Activated naive CD8-positive, alpha-beta T cell treated with anti-CD3 and anti-CD28 coated beads, Interleukin-2, amount 50 U/mL, for 24 hours (primary cell): ENCODE data around the gene CENPE.
"Not testable (repeated sequence)": the region's sequence is repeated elsewhere in the genome, so short reads cannot be mapped to it uniquely, and the experiment has no call there.

Experiments used
- ATAC-seq: fragments of 150-1000 bp; cut with Tn5 transposase; one replicate; pipeline ENCODE4 v1.10.0; 2021
- DNase-seq: peaks from one replicate; pipeline ENCODE4 v3.0.0; 2021
- H3K27ac Mint-ChIP-seq: one replicate; pipeline ENCODE4 v1.8.0; 2021; ENCODE audit warnings: mild to moderate bottlenecking, mixed read lengths
- H3K27me3 Mint-ChIP-seq: one replicate; pipeline ENCODE4 v1.8.0; 2021; ENCODE audit warnings: mixed read lengths
- H3K36me3 Mint-ChIP-seq: one replicate; pipeline ENCODE4 v1.8.0; 2021; ENCODE audit warnings: low read depth, mixed read lengths
- H3K4me1 Mint-ChIP-seq: one replicate; pipeline ENCODE4 v1.8.0; 2021; ENCODE audit warnings: mixed read lengths
- H3K4me3 Mint-ChIP-seq: one replicate; pipeline ENCODE4 v1.8.0; 2021; ENCODE audit warnings: mild to moderate bottlenecking, moderate library complexity, mixed read lengths
- H3K9me3 Mint-ChIP-seq: one replicate; pipeline ENCODE4 v1.8.0; 2021; ENCODE audit warnings: mixed read lengths

CENPE gene

GRCh38 chr4:103198111-103198765 is at the start of gene CENPE:
Gene CENPE, minus strand, starts transcription at chr4:103198343. Its CDS starts 24 bp downstream, at chr4:103198319.
- Mint-ChIP-seq H3K4me3 (peak within 1 kb of the TSS; percentile 92), H3K27me3 (peaks cover 13% of the 10 kb centered on the region)

DNA sequence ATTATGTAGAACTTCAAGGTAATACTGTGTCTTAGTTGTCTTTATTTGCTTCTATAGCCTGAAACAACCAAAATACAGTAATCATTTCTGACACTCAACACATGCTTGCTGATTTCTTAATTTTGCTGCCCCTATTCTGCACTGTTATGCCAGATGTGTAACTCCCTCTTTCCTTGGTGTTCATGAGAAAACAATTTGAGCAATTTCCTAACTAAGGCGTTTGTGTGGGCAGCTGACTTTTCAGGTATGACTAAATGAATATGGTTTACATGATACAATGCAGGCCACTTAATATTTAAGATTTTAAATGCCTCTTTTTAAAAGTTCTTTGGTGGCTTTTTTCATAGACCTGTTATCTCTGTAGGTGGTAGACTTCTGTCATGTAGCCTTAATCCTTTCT is 46.1 kb upstream of the CENPE start:
- no peak for DNase-seq
- no peaks in the 10 kb centered on the region for H3K36me3 Mint-ChIP-seq
- no peaks in the 10 kb centered on the region for H3K9me3 Mint-ChIP-seq
- no peaks in the 10 kb centered on the region for H3K4me1 Mint-ChIP-seq
- no peaks in the 10 kb centered on the region for H3K27me3 Mint-ChIP-seq
- ATAC-seq: no peak
- H3K4me3 Mint-ChIP-seq: no peak overlapping the region
- no peak overlapping the region for H3K27ac Mint-ChIP-seq

More at GRCh38 chr4:103198111-103198765, at the start of gene CENPE:
- H3K9me3 Mint-ChIP-seq: no peaks in the 10 kb centered on the region
- ATAC-seq: peak; percentile 83
- H3K4me1 Mint-ChIP-seq: peaks cover 22% of the 10 kb centered on the region
- peak; percentile 89 for DNase-seq
- H3K27ac Mint-ChIP-seq: peak within 1 kb of the TSS; percentile 88
- H3K36me3 Mint-ChIP-seq: peaks cover 22% of the 10 kb centered on the region

GRCh38 chr4:103230938-103231337 is 32.8 kb upstream of the CENPE start:
- not testable (repeated sequence) for DNase-seq, H3K27ac Mint-ChIP-seq, H3K4me1 Mint-ChIP-seq, H3K36me3 Mint-ChIP-seq, H3K4me3 Mint-ChIP-seq, H3K9me3 Mint-ChIP-seq, ATAC-seq, H3K27me3 Mint-ChIP-seq

- not testable (repeated sequence) for H3K36me3 Mint-ChIP-seq, H3K4me1 Mint-ChIP-seq, DNase-seq, ATAC-seq, H3K27ac Mint-ChIP-seq, H3K27me3 Mint-ChIP-seq, H3K4me3 Mint-ChIP-seq, H3K9me3 Mint-ChIP-seq
Observed at GRCh38 chr4:103223556-103223955, 25.4 kb upstream of the CENPE start.

DNA sequence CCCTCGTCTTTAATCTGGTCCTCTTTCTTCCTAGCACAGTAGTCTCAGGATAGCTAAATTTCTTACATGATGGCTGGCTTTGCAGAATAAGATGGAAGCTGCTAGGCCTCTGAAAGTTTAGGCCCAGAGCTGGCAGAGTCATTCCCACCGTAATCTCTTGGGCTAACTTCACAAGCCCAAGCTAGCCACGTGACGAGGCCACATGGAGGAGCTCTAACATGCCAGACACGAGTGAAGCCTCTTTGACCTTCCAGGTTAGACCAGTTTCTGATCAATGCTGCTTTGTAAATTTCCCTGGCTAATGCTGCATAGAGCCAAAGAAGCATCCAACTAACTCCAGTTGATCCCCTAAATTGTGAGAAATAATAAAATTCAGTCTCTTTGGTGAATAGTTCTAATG is 9.5 kb upstream of the CENPE start:
- H3K36me3 Mint-ChIP-seq: no peaks in the 10 kb centered on the region
- no peak for ATAC-seq
- no peaks in the 10 kb centered on the region for H3K4me1 Mint-ChIP-seq
- no peak overlapping the region for H3K27ac Mint-ChIP-seq
- no peak overlapping the region for H3K4me3 Mint-ChIP-seq
- H3K27me3 Mint-ChIP-seq: no peaks in the 10 kb centered on the region
- H3K9me3 Mint-ChIP-seq: no peaks in the 10 kb centered on the region
- no peak for DNase-seq

DNA sequence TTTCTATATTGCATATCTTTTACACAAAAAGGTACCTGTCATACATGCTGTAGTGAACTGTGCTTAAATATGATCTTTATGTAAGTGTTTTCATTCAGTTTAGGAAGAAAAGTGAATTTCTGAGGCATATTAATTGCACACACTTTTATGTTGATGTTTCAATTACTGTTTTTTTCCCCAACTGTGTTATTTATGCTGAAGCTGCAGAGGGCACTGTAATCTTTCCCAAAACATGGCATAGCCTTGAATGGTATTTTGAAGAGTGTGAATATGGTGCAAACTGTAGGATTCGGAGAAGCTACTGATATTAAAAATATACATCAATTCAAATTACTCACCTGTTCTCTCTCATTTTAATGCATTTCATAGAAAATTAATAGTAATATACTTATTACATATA is 6.0 kb upstream of the CENPE start:
- Mint-ChIP-seq H3K4me3 (no peak overlapping the region), H3K36me3 (no peaks in the 10 kb centered on the region), H3K9me3 (no peaks in the 10 kb centered on the region), H3K27me3 (peaks cover 10% of the 10 kb centered on the region), H3K27ac (no peak overlapping the region), H3K4me1 (peaks cover 4% of the 10 kb centered on the region)
- ATAC-seq (no peak), DNase-seq (no peak)

GRCh38 chr4:103201724-103202123 is 3.6 kb upstream of the CENPE start:
- Mint-ChIP-seq H3K4me3 (no peak overlapping the region), H3K36me3 (peaks cover 3% of the 10 kb centered on the region), H3K9me3 (no peaks in the 10 kb centered on the region), H3K4me1 (peaks cover 15% of the 10 kb centered on the region), H3K27ac (no peak overlapping the region), H3K27me3 (peaks cover 13% of the 10 kb centered on the region)
- DNase-seq (no peak), ATAC-seq (no peak)

GRCh38 chr4:103201253-103201652 is 3.1 kb upstream of the CENPE start:
- H3K27me3 Mint-ChIP-seq: peaks cover 13% of the 10 kb centered on the region
- H3K27ac Mint-ChIP-seq: no peak overlapping the region
- ATAC-seq (no peak), DNase-seq (no peak)
- no peaks in the 10 kb centered on the region for H3K9me3 Mint-ChIP-seq
- peaks cover 5% of the 10 kb centered on the region for H3K36me3 Mint-ChIP-seq
- H3K4me1 Mint-ChIP-seq: peaks cover 16% of the 10 kb centered on the region
- H3K4me3 Mint-ChIP-seq: no peak overlapping the region

GRCh38 chr4:103199009-103199408 is 866 bp upstream of the CENPE start:
- H3K27me3 Mint-ChIP-seq: peaks cover 13% of the 10 kb centered on the region
- peaks cover 20% of the 10 kb centered on the region for H3K36me3 Mint-ChIP-seq
- H3K4me3 Mint-ChIP-seq: peak overlapping the region; percentile 92
- no peak overlapping the region for H3K27ac Mint-ChIP-seq
- H3K4me1 Mint-ChIP-seq: peaks cover 22% of the 10 kb centered on the region
- no peak for ATAC-seq
- H3K9me3 Mint-ChIP-seq: no peaks in the 10 kb centered on the region
- DNase-seq: no peak

DNA sequence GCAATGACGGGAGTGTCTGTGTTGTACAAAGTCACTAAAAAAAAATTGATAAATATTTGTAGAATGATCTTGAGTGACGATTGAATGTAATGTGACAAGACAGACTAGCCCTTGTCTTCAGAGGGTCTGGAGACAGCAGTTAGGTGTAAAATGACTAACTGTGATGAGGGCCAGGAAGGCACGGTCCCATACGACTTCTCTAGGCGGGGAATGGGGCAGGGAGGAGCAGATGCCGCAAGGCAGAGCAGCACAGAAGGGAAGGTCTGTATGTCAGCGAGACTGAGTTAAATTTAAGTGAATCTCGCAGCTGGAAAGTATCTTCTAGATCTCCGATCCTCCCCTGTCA is 405 bp downstream of the CENPE start:
- Mint-ChIP-seq H3K9me3 (no peaks in the 10 kb centered on the region), H3K4me1 (peaks cover 22% of the 10 kb centered on the region), H3K27me3 (peaks cover 13% of the 10 kb centered on the region), H3K4me3 (peak overlapping the region; percentile 92), H3K27ac (peak overlapping the region; percentile 37), H3K36me3 (peaks cover 24% of the 10 kb centered on the region)
- ATAC-seq (peak; percentile 55), DNase-seq (no peak)

DNA sequence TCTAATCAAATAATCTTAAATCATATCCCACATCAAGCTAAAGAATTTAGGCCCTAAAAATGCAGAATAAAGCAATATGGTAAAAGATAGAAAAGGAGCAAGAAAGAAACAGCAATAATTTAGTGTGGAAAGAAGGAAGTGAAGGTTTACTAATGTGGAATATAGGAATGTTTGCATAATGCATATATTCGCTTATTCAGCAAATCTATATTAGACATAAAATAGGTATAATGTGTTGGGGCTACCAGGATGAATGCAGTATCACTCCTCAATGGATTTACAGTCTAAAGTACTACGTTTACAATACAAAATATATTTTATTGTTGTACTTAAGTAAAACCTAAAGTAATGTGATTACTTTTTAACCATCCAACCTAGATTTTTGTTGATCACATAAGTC is 4.7 kb downstream of the CENPE start:
- peaks cover 2% of the 10 kb centered on the region for H3K27me3 Mint-ChIP-seq
- no peaks in the 10 kb centered on the region for H3K9me3 Mint-ChIP-seq
- peaks cover 53% of the 10 kb centered on the region for H3K36me3 Mint-ChIP-seq
- H3K4me3 Mint-ChIP-seq: no peak overlapping the region
- DNase-seq: no peak
- peaks cover 15% of the 10 kb centered on the region for H3K4me1 Mint-ChIP-seq
- no peak overlapping the region for H3K27ac Mint-ChIP-seq
- ATAC-seq: no peak

DNA sequence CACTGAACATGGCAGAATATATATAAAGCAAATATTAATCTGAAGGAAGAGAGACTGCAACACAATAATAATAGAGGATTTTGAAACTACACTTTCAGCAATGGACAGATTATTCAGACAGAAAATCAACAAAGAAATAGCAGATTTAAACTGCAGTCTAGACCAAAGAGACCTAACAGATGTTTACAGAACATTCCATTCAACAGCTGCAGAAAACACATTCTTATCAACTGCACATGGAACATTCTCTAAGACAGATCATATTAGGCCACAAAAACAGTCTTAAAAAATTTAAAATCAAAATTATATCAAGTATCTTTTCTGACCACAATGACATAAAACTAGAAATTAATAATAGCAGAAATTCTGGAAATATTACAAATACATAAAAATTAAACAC is 27.1 kb downstream of the CENPE start:
- Mint-ChIP-seq H3K27me3 (no peaks in the 10 kb centered on the region), H3K36me3 (peaks cover 56% of the 10 kb centered on the region), H3K9me3 (peaks cover 19% of the 10 kb centered on the region), H3K4me3 (no peak overlapping the region), H3K27ac (no peak overlapping the region), H3K4me1 (no peaks in the 10 kb centered on the region)
- ATAC-seq: no peak
- no peak for DNase-seq

DNA sequence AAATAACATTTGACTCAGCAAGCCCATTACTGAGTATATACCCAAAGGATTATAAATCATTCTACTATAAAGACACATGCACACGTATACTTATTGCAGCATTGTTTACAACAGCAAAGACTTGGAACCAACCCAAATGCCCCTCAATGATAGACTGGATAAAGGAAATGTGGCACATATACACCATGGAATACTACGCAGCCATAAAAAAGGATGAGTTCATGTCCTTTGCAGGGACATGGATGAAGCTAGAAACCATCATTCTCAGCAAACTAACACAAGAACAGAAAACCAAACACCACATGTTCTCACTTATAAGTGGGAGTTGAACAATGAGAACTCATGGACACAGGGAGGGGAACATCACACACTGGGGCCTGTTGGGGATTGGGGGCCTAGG is 28.4 kb downstream of the CENPE start:
- H3K36me3 Mint-ChIP-seq: peaks cover 53% of the 10 kb centered on the region
- H3K4me1 Mint-ChIP-seq, H3K4me3 Mint-ChIP-seq, DNase-seq, H3K27ac Mint-ChIP-seq, ATAC-seq, H3K27me3 Mint-ChIP-seq: not testable (repeated sequence)
- peaks cover 19% of the 10 kb centered on the region for H3K9me3 Mint-ChIP-seq

GRCh38 chr4:103168993-103169392 is 29.1 kb downstream of the CENPE start:
- peaks cover 49% of the 10 kb centered on the region for H3K36me3 Mint-ChIP-seq
- no peak overlapping the region for H3K4me3 Mint-ChIP-seq
- DNase-seq: no peak

DNA sequence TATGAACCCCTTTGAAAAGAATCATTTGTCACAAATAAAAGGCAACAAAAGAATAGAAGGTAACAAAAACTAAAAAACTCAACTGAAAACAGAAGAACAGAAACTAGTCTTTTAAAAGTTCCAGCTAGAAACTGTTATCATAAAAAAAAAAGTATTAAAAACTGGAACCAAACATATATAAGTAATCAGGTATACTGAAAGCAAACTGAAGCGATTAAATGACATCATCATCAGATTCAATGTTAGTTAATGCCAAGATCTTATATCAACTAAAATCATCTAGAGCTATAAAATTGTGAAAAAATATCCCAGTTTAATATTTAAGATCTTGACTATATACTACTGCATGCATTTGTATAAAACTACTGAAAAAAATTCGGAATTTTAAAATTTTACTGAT is 36.0 kb downstream of the CENPE start:
- Mint-ChIP-seq H3K4me3 (no peak overlapping the region), H3K4me1 (no peaks in the 10 kb centered on the region), H3K9me3 (no peaks in the 10 kb centered on the region), H3K27me3 (no peaks in the 10 kb centered on the region), H3K27ac (no peak overlapping the region), H3K36me3 (peaks cover 24% of the 10 kb centered on the region)
- no peak for ATAC-seq
- DNase-seq: no peak

More at GRCh38 chr4:103168993-103169392, 29.1 kb downstream of the CENPE start:
- ATAC-seq: no peak
- no peaks in the 10 kb centered on the region for H3K4me1 Mint-ChIP-seq
- H3K27me3 Mint-ChIP-seq: no peaks in the 10 kb centered on the region
- peaks cover 19% of the 10 kb centered on the region for H3K9me3 Mint-ChIP-seq
- H3K27ac Mint-ChIP-seq: no peak overlapping the region

GRCh38 chr4:103158760-103159159 is 39.4 kb downstream of the CENPE start:
- DNase-seq: no peak
- H3K4me3 Mint-ChIP-seq: no peak overlapping the region
- H3K4me1 Mint-ChIP-seq: no peaks in the 10 kb centered on the region
- peaks cover 36% of the 10 kb centered on the region for H3K36me3 Mint-ChIP-seq
- no peak for ATAC-seq
- H3K9me3 Mint-ChIP-seq: no peaks in the 10 kb centered on the region
- no peak overlapping the region for H3K27ac Mint-ChIP-seq
- no peaks in the 10 kb centered on the region for H3K27me3 Mint-ChIP-seq
